Activated CD4-positive, alpha-beta T cell treated with anti-CD3 and anti-CD28 coated beads for 4 hours (primary cell): ENCODE results near the gene GMEB1.
"Not testable (repeated sequence)": the region's sequence is repeated elsewhere in the genome, so short reads cannot be mapped to it uniquely, and the experiment has no call there.

Source experiments
- DNase-seq, 2 donors: peaks; one replicate each; pipeline ENCODE4 v3.0.0-alpha.2; 2020

The GMEB1 gene, protein sequence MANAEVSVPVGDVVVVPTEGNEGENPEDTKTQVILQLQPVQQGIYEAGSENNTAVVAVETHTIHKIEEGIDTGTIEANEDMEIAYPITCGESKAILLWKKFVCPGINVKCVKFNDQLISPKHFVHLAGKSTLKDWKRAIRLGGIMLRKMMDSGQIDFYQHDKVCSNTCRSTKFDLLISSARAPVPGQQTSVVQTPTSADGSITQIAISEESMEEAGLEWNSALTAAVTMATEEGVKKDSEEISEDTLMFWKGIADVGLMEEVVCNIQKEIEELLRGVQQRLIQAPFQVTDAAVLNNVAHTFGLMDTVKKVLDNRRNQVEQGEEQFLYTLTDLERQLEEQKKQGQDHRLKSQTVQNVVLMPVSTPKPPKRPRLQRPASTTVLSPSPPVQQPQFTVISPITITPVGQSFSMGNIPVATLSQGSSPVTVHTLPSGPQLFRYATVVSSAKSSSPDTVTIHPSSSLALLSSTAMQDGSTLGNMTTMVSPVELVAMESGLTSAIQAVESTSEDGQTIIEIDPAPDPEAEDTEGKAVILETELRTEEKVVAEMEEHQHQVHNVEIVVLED

DNA sequence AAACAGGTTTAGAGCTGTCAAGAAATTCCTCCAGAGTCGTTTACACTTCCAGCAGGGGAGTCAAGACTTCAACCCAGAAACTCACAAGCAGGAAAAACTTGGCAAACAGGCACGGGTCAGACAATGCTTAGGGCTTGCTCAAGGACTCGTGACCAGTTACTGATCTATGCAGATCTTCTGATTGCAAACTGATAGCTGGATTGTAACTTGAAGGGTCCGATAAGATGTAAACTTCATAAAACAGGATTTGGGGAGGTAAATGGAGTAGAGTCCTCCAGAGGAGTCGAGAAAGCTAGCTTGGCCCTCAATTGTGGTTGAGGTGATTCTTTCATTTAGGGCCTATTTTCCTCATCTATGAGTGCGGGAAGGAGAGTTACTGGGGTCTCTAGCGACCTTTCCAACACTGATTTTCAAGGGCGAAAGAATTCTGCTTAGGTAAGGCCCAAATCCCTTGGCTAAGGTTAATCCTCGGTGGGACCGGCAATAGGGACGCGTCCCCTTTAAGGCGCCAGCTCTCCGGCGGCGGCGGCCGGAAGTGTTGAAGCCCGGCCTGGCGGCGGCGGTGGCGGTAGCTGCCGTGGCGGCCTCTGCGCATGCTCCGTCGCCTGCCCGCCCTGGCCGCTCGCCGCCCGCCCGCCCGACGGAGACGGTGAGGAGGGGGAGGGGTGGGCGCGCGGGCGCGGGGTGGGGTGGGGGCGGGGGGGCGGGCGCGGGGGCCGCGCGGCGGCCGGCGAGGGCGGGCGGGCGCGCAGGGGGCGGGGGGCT lies at the start of gene GMEB1:
GMEB1 (plus strand) TSS at position 594 of the 765 bp plus-strand sequence. CDS start 14,829 bp downstream, outside the sequence.
- DNase-seq, result peak; percentile 79 to 86

DNA sequence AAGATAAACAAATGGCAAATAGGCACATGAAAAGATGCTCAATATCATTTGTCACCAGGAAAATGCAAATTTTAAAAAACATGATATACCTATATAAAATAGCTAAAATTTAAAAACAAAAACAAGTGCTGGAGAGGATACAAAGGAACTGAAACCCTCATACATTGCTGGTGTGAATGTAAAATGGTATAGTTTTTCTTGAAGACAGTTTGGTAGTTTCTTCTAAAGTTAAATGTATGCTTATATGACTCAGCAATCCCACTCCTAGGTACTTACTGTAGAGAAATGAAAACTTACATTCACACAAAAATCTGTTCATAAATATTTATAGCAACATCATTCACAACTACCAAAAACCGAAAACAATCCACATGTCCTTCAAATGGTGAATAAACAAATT lies 36.9 kb upstream of the GMEB1 start:
- no peak for DNase-seq

DNA sequence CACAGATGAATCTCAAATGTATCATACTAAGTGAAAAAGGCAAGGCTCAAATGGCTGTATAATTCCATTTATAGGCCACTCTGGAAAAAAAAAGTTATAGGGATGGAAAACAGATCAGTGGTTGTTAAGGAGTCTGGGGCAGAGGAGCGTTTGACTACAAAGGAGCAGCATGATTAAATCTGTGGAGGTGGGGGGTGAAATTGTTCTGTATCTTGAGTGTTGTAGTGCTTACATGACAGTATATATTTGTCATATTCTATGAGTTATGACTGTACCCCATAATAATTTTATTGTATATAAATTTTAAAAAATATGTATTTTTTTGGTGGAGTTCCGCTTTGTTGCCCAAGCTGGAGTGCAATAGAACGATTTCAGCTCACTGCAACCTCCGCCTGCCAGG lies 36.0 kb upstream of the GMEB1 start:
- DNase-seq, result no peak

DNA sequence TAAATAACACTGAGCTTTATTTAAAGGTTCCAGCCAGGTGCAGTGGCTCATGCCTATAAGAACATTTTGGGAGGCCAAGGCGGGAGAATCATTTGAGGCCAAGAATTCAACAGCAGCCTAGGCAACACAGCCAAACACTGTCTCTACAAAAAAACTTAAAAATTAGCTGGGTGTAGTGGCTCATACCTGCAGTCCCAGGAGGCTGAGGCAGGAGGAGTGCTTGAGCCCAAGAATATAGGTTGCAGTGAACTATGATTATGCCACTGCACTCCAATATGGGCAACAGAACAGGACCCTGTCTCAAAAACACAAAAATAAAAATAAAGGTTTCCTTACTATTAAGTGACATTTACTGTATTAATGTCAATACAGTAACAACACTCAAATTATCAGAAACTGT lies 27.8 kb upstream of the GMEB1 start:
- DNase-seq, result peak; percentile 18 to 22

DNA sequence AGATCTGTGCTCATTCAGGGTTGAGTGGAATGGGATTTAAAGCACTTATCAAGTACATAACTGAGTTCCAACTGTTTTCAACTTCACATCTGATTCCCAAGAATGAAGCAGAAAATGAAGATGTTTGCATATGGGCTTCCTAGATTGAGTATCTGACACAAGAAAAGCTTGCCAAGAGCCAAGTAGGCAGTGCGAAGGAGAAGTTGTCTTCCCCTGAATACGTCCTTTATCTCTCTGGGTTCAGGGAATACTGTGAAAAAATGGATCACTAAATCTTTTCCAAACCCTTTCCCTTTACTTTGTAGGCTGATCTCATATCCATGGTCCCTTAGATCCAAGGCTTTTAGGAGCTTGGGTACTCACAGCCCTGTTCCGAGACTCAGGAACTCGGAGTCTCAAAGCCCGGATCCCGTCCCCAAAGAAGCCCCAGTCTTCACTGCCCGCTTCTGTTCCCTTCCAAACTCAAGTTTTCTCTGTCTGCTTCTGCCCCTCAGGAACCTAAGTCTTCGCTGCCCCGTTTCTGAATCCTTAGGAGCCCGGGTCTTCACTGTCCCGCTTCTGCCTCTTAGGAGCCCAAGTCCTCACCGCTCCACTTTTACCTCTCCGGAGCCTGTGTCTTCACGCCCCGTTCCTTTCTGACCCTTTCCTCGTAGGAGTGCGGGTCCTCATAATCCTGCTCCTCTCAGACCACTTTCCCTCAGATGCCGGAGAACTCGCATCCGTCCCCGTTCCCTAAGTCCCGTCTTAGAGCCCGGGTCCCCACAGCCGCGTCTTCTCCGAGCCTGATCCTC lies 26.3 kb upstream of the GMEB1 start:
- no peak for DNase-seq

DNA sequence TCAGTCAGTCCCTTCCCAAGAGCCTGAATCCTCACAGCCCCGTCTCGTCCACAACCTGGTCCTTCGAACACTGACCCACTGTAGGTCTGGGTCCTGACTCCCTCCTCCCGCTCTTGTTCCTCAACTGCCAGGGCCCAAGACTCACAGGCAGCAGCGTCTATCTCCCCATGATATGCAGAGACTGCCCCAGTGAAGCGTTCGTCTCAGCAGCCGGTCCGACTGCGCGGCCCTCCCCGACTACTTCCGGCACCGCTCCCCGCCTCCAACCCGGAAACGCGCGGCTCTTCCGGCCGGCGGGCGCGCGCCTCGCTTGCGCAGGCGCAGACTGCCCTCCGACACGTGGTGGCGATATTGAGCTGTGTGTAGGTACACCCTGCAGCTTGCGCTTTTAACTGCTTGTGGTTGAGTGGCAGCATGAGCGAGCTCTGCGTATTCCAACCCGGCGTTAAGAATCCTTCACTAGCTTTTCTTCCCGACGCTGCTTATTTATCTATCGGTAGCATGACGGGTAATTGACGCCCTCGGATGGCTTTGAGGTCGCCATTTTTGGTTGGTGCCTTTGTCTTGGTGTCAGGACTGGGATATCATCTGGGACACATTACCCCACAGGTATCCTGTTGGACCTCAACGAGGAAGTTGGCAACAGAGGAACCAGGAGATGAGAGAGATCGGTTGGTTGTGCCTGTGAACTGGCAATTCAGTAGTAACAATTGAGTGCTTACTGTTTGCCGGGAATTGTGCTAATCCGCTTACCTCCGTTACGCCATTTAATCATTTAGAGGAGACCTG lies 25.5 kb upstream of the GMEB1 start, which contains the start of gene TAF12:
TAF12 (minus strand) TSS at position 221 of the 789 bp plus-strand sequence. CDS start 20,986 bp downstream, outside the sequence.
- DNase-seq, result peak; percentile 90 to 91

DNA sequence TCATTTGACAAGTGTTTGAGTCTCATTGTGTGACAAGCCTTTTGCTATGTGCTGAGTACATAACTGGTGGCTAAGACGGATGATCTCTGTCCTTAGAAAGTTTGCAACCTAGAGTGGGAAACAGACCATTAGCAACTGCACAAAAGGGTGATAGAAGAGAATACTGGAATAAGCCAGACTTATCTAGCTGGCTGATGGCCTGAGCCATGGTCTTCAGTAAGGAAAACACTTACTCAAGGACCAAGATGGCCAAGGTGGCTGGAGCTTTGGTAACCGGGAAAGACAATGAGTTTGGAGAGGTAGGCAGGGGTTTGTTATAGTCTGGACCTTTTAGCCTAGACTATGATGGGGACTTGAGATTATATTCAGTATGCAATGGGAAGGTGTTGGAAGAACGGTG lies 24.1 kb upstream of the GMEB1 start:
- DNase-seq, result no peak

DNA sequence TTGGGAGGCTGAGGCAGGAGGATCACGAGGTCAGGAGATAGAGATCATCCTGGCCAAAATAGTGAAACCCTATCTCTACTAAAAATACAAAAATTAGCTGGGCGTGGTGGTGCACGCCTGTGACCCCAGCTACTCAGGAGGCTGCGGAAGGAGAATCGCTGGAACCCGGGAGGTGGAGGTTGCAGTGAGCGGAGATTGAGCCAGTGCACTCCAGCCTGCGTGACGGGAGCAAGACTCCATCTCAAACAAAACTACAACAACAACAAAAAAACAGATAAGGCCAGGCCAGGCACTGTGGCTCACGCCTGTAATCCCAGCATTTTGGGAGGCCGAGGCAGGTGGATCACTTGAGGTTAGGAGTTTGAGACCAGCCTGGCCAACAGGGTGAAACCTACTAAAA lies 23.2 kb upstream of the GMEB1 start:
- DNase-seq, result not testable (repeated sequence)

DNA sequence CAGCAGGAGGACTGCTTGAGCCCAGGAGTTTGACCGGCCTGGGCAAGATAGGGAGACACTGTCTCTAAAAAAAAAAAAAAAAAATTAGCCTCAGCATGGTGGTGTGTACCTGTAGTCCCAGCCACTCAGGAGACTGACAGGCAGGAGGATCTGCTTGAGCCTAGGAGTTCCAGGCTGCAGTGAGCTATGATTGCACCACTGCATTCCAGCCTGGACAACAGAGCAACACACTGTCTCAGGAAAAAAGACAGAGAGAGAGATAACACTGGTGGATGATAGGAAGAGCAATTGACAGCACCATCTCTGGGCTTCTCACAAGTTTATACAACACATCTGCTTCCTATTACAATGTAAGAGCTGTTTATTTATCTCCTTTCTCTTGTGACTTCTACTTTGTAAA lies 22.5 kb upstream of the GMEB1 start:
- DNase-seq, result no peak

DNA sequence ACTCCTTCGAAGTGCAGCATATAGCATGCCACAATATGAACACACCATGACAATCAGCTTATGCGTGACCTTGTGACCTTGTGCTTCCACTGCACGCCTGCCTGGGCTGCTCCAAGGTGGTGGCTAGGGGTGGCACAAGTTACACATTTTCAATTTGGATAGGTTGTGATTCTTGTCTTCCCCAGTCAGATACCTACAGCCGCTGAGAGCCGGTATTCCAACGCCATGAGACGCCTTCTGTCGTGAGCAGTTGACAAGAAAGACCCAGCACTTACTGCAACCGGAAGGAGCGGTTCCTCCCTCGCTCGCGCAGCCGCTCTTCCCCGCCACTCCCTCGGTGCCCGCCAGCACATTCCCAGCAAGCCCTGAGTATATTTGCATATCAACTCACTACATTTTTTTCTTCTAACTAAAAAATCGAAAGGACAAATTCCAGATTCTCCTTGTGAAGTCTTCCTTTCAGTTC lies 20.5 kb upstream of the GMEB1 start:
- peak; percentile 84 to 89 for DNase-seq

DNA sequence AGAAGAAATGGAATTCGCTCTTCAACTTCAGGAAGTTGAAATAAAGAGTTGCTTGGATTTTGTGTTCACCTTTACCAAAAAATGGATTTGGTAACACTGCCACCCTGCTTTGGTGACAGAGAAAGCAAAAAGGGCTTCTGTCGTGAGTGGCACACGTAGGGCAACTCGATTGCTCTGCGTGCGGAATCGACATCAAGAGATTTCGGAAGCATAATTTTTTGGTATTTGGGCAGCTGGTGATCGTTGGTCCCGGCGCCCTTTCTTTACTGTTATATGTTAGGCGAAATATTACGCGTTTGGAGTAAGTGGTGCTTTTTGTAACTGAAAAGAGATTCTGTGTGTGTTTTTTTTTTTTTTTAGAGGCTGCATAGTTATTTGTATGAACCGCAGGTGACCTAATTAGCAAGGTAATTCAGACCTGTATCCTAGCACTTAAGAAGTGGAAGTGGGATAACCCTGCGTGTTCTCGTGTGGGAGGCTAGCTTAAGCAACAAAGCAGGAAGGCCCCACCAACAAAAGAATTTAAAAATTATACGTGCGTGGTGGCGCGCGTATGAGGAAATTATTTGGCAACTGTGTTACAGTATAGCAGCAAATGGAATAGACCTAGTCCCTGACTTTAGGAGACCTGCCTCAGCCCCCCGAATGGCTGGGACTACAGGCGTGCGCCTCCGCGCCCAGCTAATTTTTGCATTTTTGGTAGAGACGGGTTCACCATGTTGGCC lies 19.9 kb upstream of the GMEB1 start, which contains the start of gene RNU11:
RNU11 (plus strand) TSS at position 127 of the 725 bp plus-strand sequence.
- DNase-seq, result peak; percentile 86 to 88

DNA sequence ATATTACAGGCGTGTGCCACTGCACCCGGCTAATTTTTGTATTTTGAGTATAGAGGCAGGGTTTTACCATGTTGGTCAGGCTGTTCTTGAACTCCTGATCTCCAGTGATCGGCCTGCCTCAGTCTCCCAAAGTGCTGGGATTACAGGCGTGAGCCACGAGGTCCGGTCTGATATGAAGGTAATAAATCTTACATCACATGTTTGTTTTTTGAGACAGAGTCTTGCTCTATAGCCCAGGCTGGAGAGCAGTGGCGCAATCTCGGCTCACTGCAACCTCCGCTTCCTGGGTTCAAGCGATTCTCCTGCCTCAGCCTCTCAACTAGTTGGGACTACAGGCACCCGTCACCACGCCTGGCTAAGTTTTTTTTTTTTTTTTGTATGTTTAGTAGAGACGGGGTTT lies 15.5 kb upstream of the GMEB1 start:
- not testable (repeated sequence) for DNase-seq

DNA sequence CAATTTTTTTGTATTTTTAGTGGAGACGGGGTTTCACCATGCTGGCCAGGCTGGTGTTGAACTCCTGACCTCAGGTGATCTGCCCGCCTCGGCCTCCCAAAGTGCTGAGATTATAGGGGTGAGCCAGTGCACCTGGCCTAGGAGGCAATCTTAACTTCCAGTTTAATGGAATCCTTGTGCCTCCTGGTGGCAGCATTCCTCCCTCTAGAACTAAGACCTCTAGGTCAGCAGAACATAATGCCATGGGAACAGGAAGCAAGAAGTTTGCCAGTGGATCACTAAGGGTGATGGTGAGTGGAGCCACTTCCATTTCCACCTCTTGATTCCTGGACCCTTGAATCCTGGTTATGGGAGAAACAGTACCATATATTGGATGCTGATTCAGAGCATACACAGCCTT lies 14.7 kb upstream of the GMEB1 start:
- DNase-seq, result not testable (repeated sequence)

DNA sequence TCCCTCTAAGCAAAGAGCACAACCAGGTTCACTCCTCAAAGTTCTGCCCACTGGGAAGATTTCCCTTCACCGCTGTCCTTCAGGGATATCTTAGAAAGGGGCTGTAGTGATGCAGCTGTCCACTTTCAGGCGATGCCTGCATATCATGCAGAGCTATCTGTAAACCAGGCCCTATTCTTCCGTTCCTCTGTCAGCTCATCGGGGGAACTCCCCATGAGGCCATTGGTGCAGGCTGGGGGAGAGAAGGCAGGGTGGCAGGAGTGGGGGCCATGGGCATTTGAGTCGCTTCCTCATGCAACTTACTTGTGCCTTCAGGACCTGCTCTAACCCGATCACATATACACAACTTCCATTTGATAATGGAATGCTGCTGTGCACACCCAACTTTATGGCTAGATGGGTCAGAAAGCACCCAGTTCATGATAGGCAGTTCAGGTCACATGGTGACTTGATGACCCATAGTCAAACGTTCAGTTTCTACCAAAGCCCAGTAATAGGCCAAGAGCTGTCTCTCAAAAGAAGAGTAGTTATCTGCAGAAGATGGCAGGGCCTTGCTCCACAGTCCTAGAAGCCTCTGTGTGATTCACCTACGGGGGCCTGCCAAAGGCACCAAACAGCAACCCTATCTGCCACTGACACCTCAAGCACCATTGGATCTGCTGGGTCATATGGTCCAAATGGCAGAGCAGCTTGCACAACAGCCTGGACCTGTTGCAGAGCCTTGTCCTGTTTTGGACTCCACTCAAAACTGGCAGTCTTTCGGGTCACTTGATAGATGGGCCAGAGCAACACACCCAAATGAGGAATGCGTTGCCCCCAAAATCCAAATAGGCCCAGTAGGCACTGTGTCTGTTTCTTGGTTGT lies 12.9 kb upstream of the GMEB1 start:
- not testable (repeated sequence) for DNase-seq

DNA sequence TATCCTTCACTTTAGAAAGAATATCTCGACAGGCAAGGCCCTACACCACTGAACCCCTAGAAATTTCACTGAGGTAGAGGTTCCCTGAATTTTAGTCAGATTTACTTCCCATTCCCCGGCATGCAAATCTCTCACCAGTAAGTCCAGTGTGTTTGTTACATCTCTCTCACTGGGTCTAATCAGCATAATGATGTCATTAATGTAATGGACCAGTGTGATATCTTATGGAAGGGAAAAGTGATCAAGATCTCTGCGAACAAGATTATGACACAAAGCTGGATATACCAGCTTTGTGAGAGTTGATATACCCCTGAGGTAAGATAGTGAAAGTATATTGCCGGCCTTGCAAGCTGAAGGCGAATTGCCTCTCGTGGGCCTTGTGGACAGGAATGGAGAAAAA lies 12.2 kb upstream of the GMEB1 start:
- DNase-seq, result no peak

DNA sequence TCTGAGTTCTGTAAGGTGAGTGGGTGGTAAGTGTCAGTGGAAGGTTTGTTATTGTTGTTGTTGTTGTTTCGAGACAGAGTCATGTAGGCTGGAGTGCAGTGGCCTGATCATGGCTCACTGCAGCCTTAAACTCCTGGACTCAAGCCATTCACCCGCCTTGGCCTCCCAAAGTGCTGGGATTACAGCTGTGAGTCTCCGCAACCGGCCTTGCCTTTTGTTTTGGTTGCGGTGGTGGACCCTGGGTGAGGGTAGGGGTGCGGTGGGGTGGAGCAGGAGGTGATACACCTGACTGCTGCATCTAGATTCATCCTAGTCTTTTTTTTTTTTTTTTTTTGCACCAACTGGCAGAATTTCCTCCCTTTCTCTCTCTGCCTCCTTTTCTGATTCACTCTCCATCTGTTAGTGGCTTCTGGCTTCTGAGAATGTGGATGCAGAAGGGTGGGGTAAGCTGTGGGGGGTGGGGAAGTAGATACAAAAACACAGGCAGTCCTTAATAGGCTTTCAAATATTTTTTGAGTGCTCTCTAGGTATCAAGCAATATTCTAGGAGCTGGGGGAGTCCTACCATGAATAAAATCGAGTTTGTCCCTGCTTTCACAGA lies 4.6 kb upstream of the GMEB1 start:
- no peak for DNase-seq

DNA sequence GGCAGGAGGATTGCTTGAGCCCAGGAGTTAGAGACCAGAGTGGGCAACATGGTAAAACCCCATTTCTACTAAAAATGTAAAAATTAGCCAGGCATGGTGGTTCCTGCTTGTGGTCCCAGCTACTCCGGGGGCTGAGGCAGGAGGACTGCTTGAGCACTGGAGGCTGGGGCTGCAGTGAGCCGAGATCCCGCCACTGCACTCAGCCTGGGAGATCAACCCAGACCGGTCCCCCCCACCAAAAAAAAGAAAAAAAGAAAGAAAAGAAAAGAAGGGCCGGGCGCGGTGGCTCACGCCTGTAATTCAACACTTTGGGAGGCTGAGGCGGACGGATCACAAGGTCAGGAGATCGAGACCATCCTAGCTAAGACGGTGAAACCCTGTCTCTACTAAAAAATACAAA lies 1.8 kb upstream of the GMEB1 start:
- DNase-seq, result no peak

DNA sequence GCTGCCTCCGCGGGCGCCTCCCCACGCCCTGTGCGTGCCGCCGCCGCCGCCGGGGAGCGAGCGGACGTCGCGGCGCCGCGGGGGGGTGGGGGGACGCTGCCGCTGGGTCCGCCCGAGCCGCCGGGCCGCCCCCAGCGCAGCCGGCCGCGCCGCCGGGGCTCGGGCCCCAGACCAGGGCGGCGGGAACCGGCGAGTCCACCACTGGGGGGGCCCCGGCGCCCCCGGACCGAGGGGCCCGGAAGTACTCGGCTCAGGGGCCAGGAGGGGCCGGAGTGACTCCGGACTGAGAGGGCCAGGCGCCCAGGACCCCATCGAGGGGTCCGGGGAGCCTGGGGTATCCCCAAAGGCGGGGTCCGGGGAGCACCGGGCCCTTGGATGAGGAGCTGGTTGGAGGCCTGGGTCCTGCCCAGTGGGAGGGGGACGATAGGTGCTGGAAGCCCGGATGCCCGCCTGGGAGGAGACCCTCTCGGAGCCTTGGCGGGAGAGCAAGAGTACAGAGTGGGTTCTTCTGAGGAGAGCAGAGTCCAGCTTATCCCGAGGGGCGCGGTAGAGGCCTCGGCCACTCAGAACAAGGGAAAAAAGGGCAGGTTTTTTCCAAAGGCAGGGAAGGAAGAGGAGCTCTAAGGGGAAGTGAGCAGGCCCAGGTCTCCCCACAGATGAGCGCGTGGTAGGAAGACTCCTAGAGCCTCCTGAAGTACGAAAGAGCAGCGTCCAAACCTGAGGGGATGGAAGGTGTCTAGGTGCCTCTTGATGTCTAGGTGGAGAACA lies 556 bp downstream of the GMEB1 start:
- peak; percentile 38 to 48 for DNase-seq
